ENCODE data around the gene LIMCH1. TPM values are rescaled to one million over a fixed set of nuclear protein-coding genes. Genes with fewer than 3 reads are reported as not detected.

Gene LIMCH1
- polyA plus RNA-seq, 1 donor (not counting 4 experiments of a cell fraction or from before 2014, with no cell fraction given): 1.1 TPM

DNA sequence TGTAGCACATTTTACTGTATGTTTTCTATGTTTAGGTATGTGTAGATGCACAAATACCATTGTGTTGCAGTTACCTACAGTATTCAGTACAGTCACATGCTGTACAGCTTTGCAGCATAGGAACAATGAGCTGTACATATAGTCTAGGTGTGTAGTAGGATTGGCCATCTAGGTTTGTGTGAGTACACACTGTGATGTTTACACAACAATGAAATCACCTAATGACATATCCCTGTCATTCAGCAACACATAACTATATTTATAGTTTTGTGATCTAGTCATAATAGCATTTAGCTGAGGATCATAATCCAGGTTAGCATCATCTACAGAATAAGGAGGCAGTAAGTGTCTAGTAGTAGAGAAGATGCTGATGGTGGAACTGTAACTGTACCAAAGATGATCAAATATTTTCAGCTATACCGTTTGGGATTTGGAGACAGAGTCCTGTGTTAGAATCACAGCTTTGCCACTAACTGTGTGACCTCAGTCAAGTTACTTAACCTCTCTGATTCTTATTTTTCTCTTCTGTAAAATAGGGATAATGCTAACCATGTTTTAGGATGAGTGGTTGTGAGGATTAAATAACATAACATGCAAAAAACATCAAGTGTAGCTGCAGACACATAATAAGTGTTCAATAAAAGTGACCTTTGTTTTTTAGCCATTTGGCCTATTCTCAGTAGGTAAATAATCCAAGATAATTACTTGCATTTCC is 73.3 kb downstream of the LIMCH1 start:
- H3K4me2 ChIP-seq (ENCODE audit: control insufficient read depth, extremely low read depth, insufficient read depth, low read depth, low read length): no peak overlapping the region
- no peaks in the 10 kb centered on the region for H4K20me1 ChIP-seq (ENCODE audit: control insufficient read depth, extremely low read depth, insufficient read depth, low read length)
- H3K4me1 ChIP-seq (ENCODE audit: control insufficient read depth, extremely low read depth, insufficient read depth, low read length): no peaks in the 10 kb centered on the region
- H3K9ac ChIP-seq (ENCODE audit: control insufficient read depth, extremely low read depth, insufficient read depth, low read length): no peak overlapping the region
- TF ChIP-seq EZH2 (IDR thresholded peaks at IDR 0.05; ENCODE audit: low read length): no peak
- TF ChIP-seq, protein P1, sequence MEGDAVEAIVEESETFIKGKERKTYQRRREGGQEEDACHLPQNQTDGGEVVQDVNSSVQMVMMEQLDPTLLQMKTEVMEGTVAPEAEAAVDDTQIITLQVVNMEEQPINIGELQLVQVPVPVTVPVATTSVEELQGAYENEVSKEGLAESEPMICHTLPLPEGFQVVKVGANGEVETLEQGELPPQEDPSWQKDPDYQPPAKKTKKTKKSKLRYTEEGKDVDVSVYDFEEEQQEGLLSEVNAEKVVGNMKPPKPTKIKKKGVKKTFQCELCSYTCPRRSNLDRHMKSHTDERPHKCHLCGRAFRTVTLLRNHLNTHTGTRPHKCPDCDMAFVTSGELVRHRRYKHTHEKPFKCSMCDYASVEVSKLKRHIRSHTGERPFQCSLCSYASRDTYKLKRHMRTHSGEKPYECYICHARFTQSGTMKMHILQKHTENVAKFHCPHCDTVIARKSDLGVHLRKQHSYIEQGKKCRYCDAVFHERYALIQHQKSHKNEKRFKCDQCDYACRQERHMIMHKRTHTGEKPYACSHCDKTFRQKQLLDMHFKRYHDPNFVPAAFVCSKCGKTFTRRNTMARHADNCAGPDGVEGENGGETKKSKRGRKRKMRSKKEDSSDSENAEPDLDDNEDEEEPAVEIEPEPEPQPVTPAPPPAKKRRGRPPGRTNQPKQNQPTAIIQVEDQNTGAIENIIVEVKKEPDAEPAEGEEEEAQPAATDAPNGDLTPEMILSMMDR (optimal IDR thresholded peaks at IDR 0.05 in 1 of 3, IDR thresholded peaks at IDR 0.05 in 1 of 3, conservative IDR thresholded peaks at IDR 0.05 in 1 of 3; ENCODE audit: extremely low read depth in 1 of 3, insufficient read depth in 2 of 3, low read length in 3 of 3): no peak
- DNase-seq (ENCODE audit: low read depth, low spot score): no peak
- H3K9me3 ChIP-seq (ENCODE audit: control insufficient read depth, low read depth, low read length): no peaks in the 10 kb centered on the region
- FAIRE-seq: no peak
- no peaks in the 10 kb centered on the region for H3K79me2 ChIP-seq (ENCODE audit: control insufficient read depth, insufficient read depth, low read length)
- no peak overlapping the region for H2AFZ ChIP-seq (ENCODE audit: control insufficient read depth, low read length)
- dilution Hi-C loops (cut with MboI; ENCODE audit: extremely low pct_ligation_motif_present, low sequenced_read_pairs): no loop called here
- no peaks in the 10 kb centered on the region for H3K36me3 ChIP-seq (ENCODE audit: control insufficient read depth in 2 of 2, extremely low read depth in 1 of 2, insufficient read depth in 2 of 2, low read length in 2 of 2)
- no peak overlapping the region for H3K4me3 ChIP-seq (ENCODE audit: control insufficient read depth in 2 of 3, extremely low read depth in 1 of 3, insufficient read depth in 2 of 3, low read depth in 1 of 3, low read length in 3 of 3)
- no peak overlapping the region for H3K27ac ChIP-seq (ENCODE audit: control insufficient read depth, insufficient read depth, low read length)
- H3K27me3 ChIP-seq (ENCODE audit: control insufficient read depth, extremely low read depth, insufficient read depth, low read length): no peaks in the 10 kb centered on the region
- no peaks in the 10 kb centered on the region for H3K9me1 ChIP-seq (ENCODE audit: control insufficient read depth, extremely low read depth, insufficient read depth, low read length)

DNA sequence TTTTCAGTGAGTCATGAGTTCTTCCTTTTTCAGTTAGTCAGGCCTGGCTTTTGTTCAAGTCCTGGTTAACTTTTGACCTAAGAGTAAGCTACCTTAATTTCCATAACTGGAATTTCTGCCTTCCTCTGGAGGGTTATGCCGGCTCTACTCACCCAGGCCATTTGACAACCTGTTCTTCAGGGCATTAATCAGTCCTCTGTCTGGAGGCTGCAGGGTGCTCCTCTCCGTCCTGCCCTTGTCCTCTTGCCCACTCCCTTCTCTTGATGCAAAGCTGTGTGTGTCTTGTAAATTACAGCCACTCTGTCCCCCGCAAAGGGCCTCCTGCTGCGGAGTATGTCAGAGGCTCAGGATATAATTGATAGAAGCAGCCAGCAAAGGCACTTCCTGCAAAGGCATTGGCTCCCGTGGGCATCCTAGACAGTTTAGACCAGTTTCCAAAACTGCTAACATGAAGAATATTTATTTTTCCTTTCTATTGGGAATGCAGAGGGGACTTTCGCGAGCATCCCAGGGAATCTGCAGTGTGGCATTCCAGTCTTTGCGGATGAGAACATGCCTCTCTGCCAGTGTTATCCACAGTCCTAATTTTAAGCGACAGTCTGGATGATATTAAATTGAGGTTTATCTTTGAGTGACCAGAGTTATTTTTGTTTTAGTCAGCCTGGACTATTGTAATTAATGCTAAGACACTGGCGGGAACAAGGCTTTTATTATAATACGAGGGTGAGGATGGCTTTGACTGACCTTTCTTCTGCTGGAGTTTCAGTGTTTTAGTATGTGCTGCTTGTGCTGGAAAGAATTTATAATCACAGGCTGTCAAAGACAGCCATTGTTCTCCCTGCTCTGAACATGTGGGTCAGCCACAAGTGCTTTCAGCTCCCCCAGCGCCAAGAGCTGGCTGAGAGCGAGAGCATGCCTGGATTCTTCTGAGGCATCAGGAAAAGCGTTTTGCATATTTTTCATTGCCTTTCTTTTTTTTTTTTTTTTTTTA is 74.2 kb downstream of the LIMCH1 start:
- Histone ChIP-seq H3K27ac (ENCODE audit: control insufficient read depth, insufficient read depth, low read length) (no peak overlapping the region), H3K4me2 (ENCODE audit: control insufficient read depth, extremely low read depth, insufficient read depth, low read depth, low read length) (no peak overlapping the region), H3K9me1 (ENCODE audit: control insufficient read depth, extremely low read depth, insufficient read depth, low read length) (no peaks in the 10 kb centered on the region), H4K20me1 (ENCODE audit: control insufficient read depth, extremely low read depth, insufficient read depth, low read length) (no peaks in the 10 kb centered on the region), H3K9me3 (ENCODE audit: control insufficient read depth, low read depth, low read length) (no peaks in the 10 kb centered on the region), H2AFZ (ENCODE audit: control insufficient read depth, low read length) (no peak overlapping the region), H3K36me3 (ENCODE audit: control insufficient read depth in 2 of 2, extremely low read depth in 1 of 2, insufficient read depth in 2 of 2, low read length in 2 of 2) (no peaks in the 10 kb centered on the region), H3K27me3 (ENCODE audit: control insufficient read depth, extremely low read depth, insufficient read depth, low read length) (no peaks in the 10 kb centered on the region), H3K79me2 (ENCODE audit: control insufficient read depth, insufficient read depth, low read length) (no peaks in the 10 kb centered on the region), H3K4me3 (ENCODE audit: control insufficient read depth in 2 of 3, extremely low read depth in 1 of 3, insufficient read depth in 2 of 3, low read depth in 1 of 3, low read length in 3 of 3) (no peak overlapping the region), H3K4me1 (ENCODE audit: control insufficient read depth, extremely low read depth, insufficient read depth, low read length) (no peaks in the 10 kb centered on the region), H3K9ac (ENCODE audit: control insufficient read depth, extremely low read depth, insufficient read depth, low read length) (no peak overlapping the region)
- TF ChIP-seq, protein P1 (optimal IDR thresholded peaks at IDR 0.05 in 1 of 3, IDR thresholded peaks at IDR 0.05 in 1 of 3, conservative IDR thresholded peaks at IDR 0.05 in 1 of 3; ENCODE audit: extremely low read depth in 1 of 3, insufficient read depth in 2 of 3, low read length in 3 of 3): no peak
- no peak for TF ChIP-seq EZH2 (IDR thresholded peaks at IDR 0.05; ENCODE audit: low read length)
- dilution Hi-C loops (cut with MboI; ENCODE audit: extremely low pct_ligation_motif_present, low sequenced_read_pairs): no loop called here
- DNase-seq (ENCODE audit: low read depth, low spot score) (no peak), FAIRE-seq (no peak)

Data from keratinocyte (primary cell).